ENCODE data around the gene LDLRAD3.

LDLRAD3 gene

DNA sequence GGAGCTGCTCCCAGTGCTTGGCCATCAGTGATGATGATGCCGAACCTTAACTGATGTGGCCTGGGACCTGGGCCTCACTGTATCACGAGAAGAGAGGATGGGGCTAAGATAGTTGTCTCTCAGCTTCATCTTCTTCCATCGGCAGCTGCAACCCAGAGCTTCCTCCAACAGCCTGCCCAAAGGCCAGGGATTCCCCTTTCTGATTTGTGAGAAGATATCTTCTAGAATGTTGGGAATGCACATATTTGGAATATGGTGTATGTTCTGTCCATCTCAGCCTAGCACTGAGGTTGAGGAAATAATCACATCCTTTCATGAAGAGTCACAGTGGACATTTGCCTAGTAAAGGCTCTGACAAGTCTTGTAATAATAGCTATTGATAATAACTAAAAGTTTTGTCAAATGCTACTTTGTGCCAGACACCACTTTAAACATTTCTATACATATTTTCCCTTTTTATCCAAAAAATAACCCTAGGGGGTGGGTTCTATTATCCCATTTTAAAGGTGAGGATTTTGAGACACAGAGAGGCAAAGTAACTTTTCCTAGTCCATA is 272.3 kb downstream of the LDLRAD3 start:
- TF ChIP-seq RARB (CRISPR knock-in tag; IDR thresholded peaks at IDR 0.05), result no peak
- TF ChIP-seq, protein P1, sequence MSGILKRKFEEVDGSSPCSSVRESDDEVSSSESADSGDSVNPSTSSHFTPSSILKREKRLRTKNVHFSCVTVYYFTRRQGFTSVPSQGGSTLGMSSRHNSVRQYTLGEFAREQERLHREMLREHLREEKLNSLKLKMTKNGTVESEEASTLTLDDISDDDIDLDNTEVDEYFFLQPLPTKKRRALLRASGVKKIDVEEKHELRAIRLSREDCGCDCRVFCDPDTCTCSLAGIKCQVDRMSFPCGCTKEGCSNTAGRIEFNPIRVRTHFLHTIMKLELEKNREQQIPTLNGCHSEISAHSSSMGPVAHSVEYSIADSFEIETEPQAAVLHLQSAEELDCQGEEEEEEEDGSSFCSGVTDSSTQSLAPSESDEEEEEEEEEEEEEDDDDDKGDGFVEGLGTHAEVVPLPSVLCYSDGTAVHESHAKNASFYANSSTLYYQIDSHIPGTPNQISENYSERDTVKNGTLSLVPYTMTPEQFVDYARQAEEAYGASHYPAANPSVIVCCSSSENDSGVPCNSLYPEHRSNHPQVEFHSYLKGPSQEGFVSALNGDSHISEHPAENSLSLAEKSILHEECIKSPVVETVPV (CRISPR knock-in tag; IDR thresholded peaks at IDR 0.05), result no peak
- TF ChIP-seq, protein P2, sequence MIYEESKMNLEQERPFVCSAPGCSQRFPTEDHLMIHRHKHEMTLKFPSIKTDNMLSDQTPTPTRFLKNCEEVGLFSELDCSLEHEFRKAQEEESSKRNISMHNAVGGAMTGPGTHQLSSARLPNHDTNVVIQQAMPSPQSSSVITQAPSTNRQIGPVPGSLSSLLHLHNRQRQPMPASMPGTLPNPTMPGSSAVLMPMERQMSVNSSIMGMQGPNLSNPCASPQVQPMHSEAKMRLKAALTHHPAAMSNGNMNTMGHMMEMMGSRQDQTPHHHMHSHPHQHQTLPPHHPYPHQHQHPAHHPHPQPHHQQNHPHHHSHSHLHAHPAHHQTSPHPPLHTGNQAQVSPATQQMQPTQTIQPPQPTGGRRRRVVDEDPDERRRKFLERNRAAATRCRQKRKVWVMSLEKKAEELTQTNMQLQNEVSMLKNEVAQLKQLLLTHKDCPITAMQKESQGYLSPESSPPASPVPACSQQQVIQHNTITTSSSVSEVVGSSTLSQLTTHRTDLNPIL (CRISPR knock-in tag; IDR thresholded peaks at IDR 0.05; ENCODE audit: low read depth), result no peak
- no peak for TF ChIP-seq PPARA (CRISPR knock-in tag; IDR thresholded peaks at IDR 0.05; ENCODE audit: borderline replicate concordance)
- no peak for TF ChIP-seq GLIS3 (CRISPR knock-in tag; IDR thresholded peaks at IDR 0.05)
- no peak for TF ChIP-seq ZFP3 (CRISPR knock-in tag; IDR thresholded peaks at IDR 0.05)
- no peak for TF ChIP-seq ZC3H10 (CRISPR knock-in tag; IDR thresholded peaks at IDR 0.05)
- no peak for TF ChIP-seq CSDC2 (CRISPR knock-in tag; IDR thresholded peaks at IDR 0.05)
- TF ChIP-seq, protein P3, sequence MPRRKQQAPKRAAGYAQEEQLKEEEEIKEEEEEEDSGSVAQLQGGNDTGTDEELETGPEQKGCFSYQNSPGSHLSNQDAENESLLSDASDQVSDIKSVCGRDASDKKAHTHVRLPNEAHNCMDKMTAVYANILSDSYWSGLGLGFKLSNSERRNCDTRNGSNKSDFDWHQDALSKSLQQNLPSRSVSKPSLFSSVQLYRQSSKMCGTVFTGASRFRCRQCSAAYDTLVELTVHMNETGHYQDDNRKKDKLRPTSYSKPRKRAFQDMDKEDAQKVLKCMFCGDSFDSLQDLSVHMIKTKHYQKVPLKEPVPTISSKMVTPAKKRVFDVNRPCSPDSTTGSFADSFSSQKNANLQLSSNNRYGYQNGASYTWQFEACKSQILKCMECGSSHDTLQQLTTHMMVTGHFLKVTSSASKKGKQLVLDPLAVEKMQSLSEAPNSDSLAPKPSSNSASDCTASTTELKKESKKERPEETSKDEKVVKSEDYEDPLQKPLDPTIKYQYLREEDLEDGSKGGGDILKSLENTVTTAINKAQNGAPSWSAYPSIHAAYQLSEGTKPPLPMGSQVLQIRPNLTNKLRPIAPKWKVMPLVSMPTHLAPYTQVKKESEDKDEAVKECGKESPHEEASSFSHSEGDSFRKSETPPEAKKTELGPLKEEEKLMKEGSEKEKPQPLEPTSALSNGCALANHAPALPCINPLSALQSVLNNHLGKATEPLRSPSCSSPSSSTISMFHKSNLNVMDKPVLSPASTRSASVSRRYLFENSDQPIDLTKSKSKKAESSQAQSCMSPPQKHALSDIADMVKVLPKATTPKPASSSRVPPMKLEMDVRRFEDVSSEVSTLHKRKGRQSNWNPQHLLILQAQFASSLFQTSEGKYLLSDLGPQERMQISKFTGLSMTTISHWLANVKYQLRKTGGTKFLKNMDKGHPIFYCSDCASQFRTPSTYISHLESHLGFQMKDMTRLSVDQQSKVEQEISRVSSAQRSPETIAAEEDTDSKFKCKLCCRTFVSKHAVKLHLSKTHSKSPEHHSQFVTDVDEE (CRISPR knock-in tag; IDR thresholded peaks at IDR 0.05), result no peak
- no peak for TF ChIP-seq ESRRG (CRISPR knock-in tag; IDR thresholded peaks at IDR 0.05)
- no peak for TF ChIP-seq BACH2 (CRISPR knock-in tag; IDR thresholded peaks at IDR 0.05; ENCODE audit: borderline replicate concordance)
- ATAC-seq, result no peak

DNA sequence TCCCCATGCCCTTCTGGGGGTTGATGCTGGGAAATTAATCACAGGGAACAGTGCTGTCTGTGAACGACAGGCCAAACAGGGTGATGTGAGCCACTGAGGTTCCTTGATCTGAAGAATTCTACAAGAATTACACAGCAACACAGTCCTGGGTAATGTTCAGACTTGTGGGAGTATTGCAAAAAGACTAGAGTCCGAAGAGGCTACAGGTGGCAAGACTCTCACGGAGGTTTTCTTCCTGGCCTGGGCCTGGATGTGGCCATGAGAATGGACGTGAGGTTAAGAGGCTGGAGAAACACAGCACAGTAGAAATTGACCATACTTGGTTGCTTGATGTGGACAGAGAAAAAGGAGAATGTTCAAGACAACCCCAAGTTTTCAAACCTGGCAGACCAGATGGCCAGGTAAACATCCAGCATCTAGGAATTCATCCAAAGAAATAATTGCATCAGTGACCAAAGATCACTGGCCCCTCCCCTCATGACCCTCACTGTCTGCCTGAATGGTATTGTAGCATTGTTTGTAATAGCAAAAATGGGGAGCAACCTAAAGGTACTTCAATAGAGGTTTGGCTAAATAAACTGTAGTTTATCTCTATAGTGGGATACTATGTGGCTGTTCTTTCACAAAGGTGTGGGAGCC is 274.5 kb downstream of the LDLRAD3 start:
- TF ChIP-seq, protein P3 (CRISPR knock-in tag; IDR thresholded peaks at IDR 0.05), result no peak
- TF ChIP-seq OSR1 (CRISPR knock-in tag; IDR thresholded peaks at IDR 0.05) (no peak), ZC3H10 (CRISPR knock-in tag; IDR thresholded peaks at IDR 0.05) (no peak), RARB (CRISPR knock-in tag; IDR thresholded peaks at IDR 0.05) (no peak), TOX (CRISPR knock-in tag; IDR thresholded peaks at IDR 0.05; ENCODE audit: borderline replicate concordance) (no peak), CSDC2 (CRISPR knock-in tag; IDR thresholded peaks at IDR 0.05) (no peak), TCF4 (CRISPR knock-in tag; IDR thresholded peaks at IDR 0.05; ENCODE audit: borderline replicate concordance) (no peak), ISL1 (CRISPR knock-in tag; IDR thresholded peaks at IDR 0.05) (no peak)
- ATAC-seq, result no peak

DNA sequence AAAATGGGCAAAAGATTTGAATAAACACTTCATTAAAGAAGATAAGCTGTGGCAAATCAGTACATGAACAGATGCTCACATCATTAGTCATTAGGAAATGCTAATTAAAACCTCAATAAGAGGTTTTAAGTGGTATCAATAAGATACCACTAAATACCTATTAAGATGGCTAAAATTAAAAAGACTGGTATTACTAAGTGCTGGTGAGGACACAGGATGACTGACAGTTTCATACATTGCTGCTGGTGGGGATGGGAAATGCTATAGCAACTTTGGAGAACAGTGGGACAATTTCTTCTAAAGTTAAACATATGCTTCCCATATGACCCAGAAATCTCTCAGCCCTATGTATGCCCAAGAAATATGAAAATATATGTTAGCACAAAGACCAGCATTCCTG is 276.1 kb downstream of the LDLRAD3 start:
- no peak for ATAC-seq
- TF ChIP-seq ZC3H10 (CRISPR knock-in tag; IDR thresholded peaks at IDR 0.05) (no peak), ZNF565 (CRISPR knock-in tag; conservative IDR thresholded peaks at IDR 0.05; ENCODE audit: low read depth) (no peak), ZFP30 (CRISPR knock-in tag; IDR thresholded peaks at IDR 0.05) (no peak), CSDC2 (CRISPR knock-in tag; IDR thresholded peaks at IDR 0.05) (no peak), PPARA (CRISPR knock-in tag; IDR thresholded peaks at IDR 0.05; ENCODE audit: borderline replicate concordance) (no peak), GLIS3 (CRISPR knock-in tag; IDR thresholded peaks at IDR 0.05) (no peak), ESRRG (CRISPR knock-in tag; IDR thresholded peaks at IDR 0.05) (no peak), TCF4 (CRISPR knock-in tag; IDR thresholded peaks at IDR 0.05; ENCODE audit: borderline replicate concordance) (no peak), ISL1 (CRISPR knock-in tag; IDR thresholded peaks at IDR 0.05) (no peak), OSR1 (CRISPR knock-in tag; IDR thresholded peaks at IDR 0.05) (no peak), TOX (CRISPR knock-in tag; IDR thresholded peaks at IDR 0.05; ENCODE audit: borderline replicate concordance) (no peak), ZNF8 (CRISPR knock-in tag; IDR thresholded peaks at IDR 0.05) (no peak)
- TF ChIP-seq, protein P4, sequence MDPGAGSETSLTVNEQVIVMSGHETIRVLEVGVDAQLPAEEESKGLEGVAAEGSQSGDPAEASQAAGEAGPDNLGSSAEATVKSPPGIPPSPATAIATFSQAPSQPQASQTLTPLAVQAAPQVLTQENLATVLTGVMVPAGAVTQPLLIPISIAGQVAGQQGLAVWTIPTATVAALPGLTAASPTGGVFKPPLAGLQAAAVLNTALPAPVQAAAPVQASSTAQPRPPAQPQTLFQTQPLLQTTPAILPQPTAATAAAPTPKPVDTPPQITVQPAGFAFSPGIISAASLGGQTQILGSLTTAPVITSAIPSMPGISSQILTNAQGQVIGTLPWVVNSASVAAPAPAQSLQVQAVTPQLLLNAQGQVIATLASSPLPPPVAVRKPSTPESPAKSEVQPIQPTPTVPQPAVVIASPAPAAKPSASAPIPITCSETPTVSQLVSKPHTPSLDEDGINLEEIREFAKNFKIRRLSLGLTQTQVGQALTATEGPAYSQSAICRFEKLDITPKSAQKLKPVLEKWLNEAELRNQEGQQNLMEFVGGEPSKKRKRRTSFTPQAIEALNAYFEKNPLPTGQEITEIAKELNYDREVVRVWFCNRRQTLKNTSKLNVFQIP (CRISPR knock-in tag; IDR thresholded peaks at IDR 0.05; ENCODE audit: borderline replicate concordance, low read depth), result no peak
- TF ChIP-seq, protein P1 (CRISPR knock-in tag; IDR thresholded peaks at IDR 0.05), result no peak
- TF ChIP-seq, protein P2 (CRISPR knock-in tag; IDR thresholded peaks at IDR 0.05; ENCODE audit: low read depth), result no peak
- TF ChIP-seq, protein P5, sequence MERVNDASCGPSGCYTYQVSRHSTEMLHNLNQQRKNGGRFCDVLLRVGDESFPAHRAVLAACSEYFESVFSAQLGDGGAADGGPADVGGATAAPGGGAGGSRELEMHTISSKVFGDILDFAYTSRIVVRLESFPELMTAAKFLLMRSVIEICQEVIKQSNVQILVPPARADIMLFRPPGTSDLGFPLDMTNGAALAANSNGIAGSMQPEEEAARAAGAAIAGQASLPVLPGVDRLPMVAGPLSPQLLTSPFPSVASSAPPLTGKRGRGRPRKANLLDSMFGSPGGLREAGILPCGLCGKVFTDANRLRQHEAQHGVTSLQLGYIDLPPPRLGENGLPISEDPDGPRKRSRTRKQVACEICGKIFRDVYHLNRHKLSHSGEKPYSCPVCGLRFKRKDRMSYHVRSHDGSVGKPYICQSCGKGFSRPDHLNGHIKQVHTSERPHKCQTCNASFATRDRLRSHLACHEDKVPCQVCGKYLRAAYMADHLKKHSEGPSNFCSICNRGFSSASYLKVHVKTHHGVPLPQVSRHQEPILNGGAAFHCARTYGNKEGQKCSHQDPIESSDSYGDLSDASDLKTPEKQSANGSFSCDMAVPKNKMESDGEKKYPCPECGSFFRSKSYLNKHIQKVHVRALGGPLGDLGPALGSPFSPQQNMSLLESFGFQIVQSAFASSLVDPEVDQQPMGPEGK (CRISPR knock-in tag; IDR thresholded peaks at IDR 0.05; ENCODE audit: borderline replicate concordance), result no peak

Measured in SK-N-SH treated with all-trans-retinoic acid at 6 μM for 48 hours (cell line).